ENCODE results near the gene MBP. TPM values are rescaled to one million over a fixed set of nuclear protein-coding genes. Genes with fewer than 3 reads are reported as not detected.
"Not testable (repeated sequence)": the region's sequence is repeated elsewhere in the genome, so short reads cannot be mapped to it uniquely, and the experiment has no call there.

The MBP gene
- total RNA-seq, 1 donor from 2014 or later: 9.7 TPM

- DNase-seq (ENCODE audit: low spot score): no peak
- Mint-ChIP-seq H3K4me1 (ENCODE audit: unreplicated experiment) (peaks cover 4% of the 10 kb centered on the region), H3K27ac (ENCODE audit: unreplicated experiment) (no peak overlapping the region), H3K36me3 (ENCODE audit: low read depth, unreplicated experiment) (peaks cover 19% of the 10 kb centered on the region), H3K9me3 (ENCODE audit: unreplicated experiment) (no peaks in the 10 kb centered on the region), H3K4me3 (ENCODE audit: unreplicated experiment) (no peak overlapping the region), H3K27me3 (ENCODE audit: unreplicated experiment) (peaks cover 14% of the 10 kb centered on the region)
- TF ChIP-seq CTCF (IDR thresholded peaks at IDR 0.05; ENCODE audit: unreplicated experiment): no peak
These were observed 111.5 kb downstream of the MBP start for GRCh38 chr18:77021075-77021474.

GRCh38 chr18:77020561-77020960 lies 112.0 kb downstream of the MBP start:
- DNase-seq (ENCODE audit: low spot score): no peak
- TF ChIP-seq CTCF (IDR thresholded peaks at IDR 0.05; ENCODE audit: unreplicated experiment): no peak
- no peak overlapping the region for H3K4me3 Mint-ChIP-seq (ENCODE audit: unreplicated experiment)
- peaks cover 16% of the 10 kb centered on the region for H3K36me3 Mint-ChIP-seq (ENCODE audit: low read depth, unreplicated experiment)
- no peak overlapping the region for H3K27ac Mint-ChIP-seq (ENCODE audit: unreplicated experiment)
- peaks cover 14% of the 10 kb centered on the region for H3K27me3 Mint-ChIP-seq (ENCODE audit: unreplicated experiment)
- H3K4me1 Mint-ChIP-seq (ENCODE audit: unreplicated experiment): peaks cover 4% of the 10 kb centered on the region
- H3K9me3 Mint-ChIP-seq (ENCODE audit: unreplicated experiment): no peaks in the 10 kb centered on the region

GRCh38 chr18:77019641-77020040 lies 112.9 kb downstream of the MBP start:
- Mint-ChIP-seq H3K9me3 (ENCODE audit: unreplicated experiment) (no peaks in the 10 kb centered on the region), H3K4me3 (ENCODE audit: unreplicated experiment) (no peak overlapping the region), H3K4me1 (ENCODE audit: unreplicated experiment) (peaks cover 4% of the 10 kb centered on the region), H3K27me3 (ENCODE audit: unreplicated experiment) (peaks cover 14% of the 10 kb centered on the region), H3K27ac (ENCODE audit: unreplicated experiment) (no peak overlapping the region), H3K36me3 (ENCODE audit: low read depth, unreplicated experiment) (peaks cover 16% of the 10 kb centered on the region)
- DNase-seq (ENCODE audit: low spot score): no peak
- TF ChIP-seq CTCF (IDR thresholded peaks at IDR 0.05; ENCODE audit: unreplicated experiment): no peak

- not testable (repeated sequence) for H3K4me1 Mint-ChIP-seq (ENCODE audit: unreplicated experiment); H3K27ac Mint-ChIP-seq (ENCODE audit: unreplicated experiment); DNase-seq (ENCODE audit: low spot score); H3K9me3 Mint-ChIP-seq (ENCODE audit: unreplicated experiment)
- H3K27me3 Mint-ChIP-seq (ENCODE audit: unreplicated experiment): peaks cover 14% of the 10 kb centered on the region
- H3K36me3 Mint-ChIP-seq (ENCODE audit: low read depth, unreplicated experiment): peaks cover 16% of the 10 kb centered on the region
- peak overlapping the region; percentile 19 for H3K4me3 Mint-ChIP-seq (ENCODE audit: unreplicated experiment)
These were observed 113.9 kb downstream of the MBP start for GRCh38 chr18:77018650-77019049.

GRCh38 chr18:77017355-77017754 lies 115.2 kb downstream of the MBP start:
- H3K27ac Mint-ChIP-seq (ENCODE audit: unreplicated experiment): no peak overlapping the region
- peaks cover 4% of the 10 kb centered on the region for H3K4me1 Mint-ChIP-seq (ENCODE audit: unreplicated experiment)
- peak overlapping the region; percentile 16 for H3K4me3 Mint-ChIP-seq (ENCODE audit: unreplicated experiment)
- no peak for DNase-seq (ENCODE audit: low spot score)
- H3K9me3 Mint-ChIP-seq (ENCODE audit: unreplicated experiment): no peaks in the 10 kb centered on the region
- peaks cover 16% of the 10 kb centered on the region for H3K36me3 Mint-ChIP-seq (ENCODE audit: low read depth, unreplicated experiment)
- no peak for TF ChIP-seq CTCF (IDR thresholded peaks at IDR 0.05; ENCODE audit: unreplicated experiment)
- H3K27me3 Mint-ChIP-seq (ENCODE audit: unreplicated experiment): peaks cover 14% of the 10 kb centered on the region

GRCh38 chr18:77016936-77017335 lies 115.6 kb downstream of the MBP start:
- DNase-seq (ENCODE audit: low spot score): no peak
- TF ChIP-seq CTCF (IDR thresholded peaks at IDR 0.05; ENCODE audit: unreplicated experiment): no peak
- Mint-ChIP-seq H3K36me3 (ENCODE audit: low read depth, unreplicated experiment) (peaks cover 15% of the 10 kb centered on the region), H3K9me3 (ENCODE audit: unreplicated experiment) (no peaks in the 10 kb centered on the region), H3K4me1 (ENCODE audit: unreplicated experiment) (peaks cover 4% of the 10 kb centered on the region), H3K4me3 (ENCODE audit: unreplicated experiment) (no peak overlapping the region), H3K27me3 (ENCODE audit: unreplicated experiment) (peaks cover 14% of the 10 kb centered on the region), H3K27ac (ENCODE audit: unreplicated experiment) (no peak overlapping the region)
